CD4-positive, alpha-beta memory T cell (primary cell): Measurements from ENCODE around the gene NRG3. TPM values are rescaled to one million over a fixed set of nuclear protein-coding genes. Genes with fewer than 3 reads are reported as not detected.

Experiments used
- CTCF ChIA-PET: fragments of 350-600 bp; sonication (Branson Sonifier 250); formaldehyde crosslinking; loops from one replicate; lab custom pipeline; 2021; ENCODE audit warnings: inconsistent platforms; ENCODE audit not compliant: partially characterized antibody; lab: Charles Lee
- POLR2A ChIA-PET: fragments of 350-600 bp; sonication (Branson Sonifier 250); formaldehyde crosslinking; loops from one replicate; lab custom pipeline; 2021; ENCODE audit not compliant: partially characterized antibody; lab: Charles Lee
- DNase-seq, 5 donors: peaks; one replicate each; pipeline versions ENCODE4 v3.0.0 to v3.0.0-alpha.2; 2020 to 2022; ENCODE audit warnings: mixed read lengths in 1 of 5
- H3K27ac ChIP-seq: one replicate; pipeline ENCODE4 v1.7.0; 2013; ENCODE audit warnings: low read depth, low read length
- H3K27me3 ChIP-seq: 2 replicates; pipeline ENCODE4 v1.7.0; 2013; ENCODE audit warnings: mild to moderate bottlenecking, low read length, moderate library complexity; ENCODE audit not compliant: insufficient read depth
- H3K36me3 ChIP-seq: 2 replicates; pipeline ENCODE4 v1.7.0; 2013; ENCODE audit warnings: mild to moderate bottlenecking, low read length, moderate library complexity; ENCODE audit not compliant: insufficient read depth
- H3K4me1 ChIP-seq: 2 replicates; pipeline ENCODE4 v1.7.0; 2013; ENCODE audit warnings: mild to moderate bottlenecking, low read length, moderate library complexity; ENCODE audit not compliant: insufficient read depth
- H3K4me3 ChIP-seq, 2 donors: one replicate each; pipeline ENCODE4 v1.7.0; 2013; ENCODE audit warnings: low read length in 2 of 2, mild to moderate bottlenecking in 1 of 2
- H3K9me3 ChIP-seq, 2 donors: one replicate each; pipeline ENCODE4 v1.7.0; 2013; ENCODE audit warnings: low read length in 2 of 2, control low read depth in 1 of 2; ENCODE audit not compliant: control insufficient read depth in 1 of 2
- H3K27ac Mint-ChIP-seq, 7 donors: one replicate each; pipeline ENCODE4 v1.8.0; 2020 to 2021; ENCODE audit warnings: mixed read lengths in 7 of 7, mild to moderate bottlenecking in 6 of 7, inconsistent platforms in 3 of 7, moderate library complexity in 3 of 7
- H3K27me3 Mint-ChIP-seq, 2 donors: one replicate each; pipeline ENCODE4 v1.8.0; 2020 to 2021; ENCODE audit warnings: mixed read lengths in 2 of 2
- H3K36me3 Mint-ChIP-seq, 2 donors: one replicate each; pipeline ENCODE4 v1.8.0; 2020 to 2021; ENCODE audit warnings: mixed read lengths in 2 of 2, inconsistent platforms in 1 of 2, mild to moderate bottlenecking in 1 of 2
- H3K4me1 Mint-ChIP-seq, 4 donors: one replicate each; pipeline ENCODE4 v1.8.0; 2020 to 2021; ENCODE audit warnings: mixed read lengths in 4 of 4, mild to moderate bottlenecking in 1 of 4
- H3K4me3 Mint-ChIP-seq, 8 donors: one replicate each; pipeline ENCODE4 v1.8.0; 2020 to 2021; ENCODE audit warnings: mixed read lengths in 8 of 8, mild to moderate bottlenecking in 7 of 8, moderate library complexity in 6 of 8, inconsistent platforms in 3 of 8
- H3K9me3 Mint-ChIP-seq, 8 donors: one replicate each; pipeline ENCODE4 v1.8.0; 2020 to 2021; ENCODE audit warnings: mixed read lengths in 8 of 8, mild to moderate bottlenecking in 5 of 8, inconsistent platforms in 3 of 8, moderate library complexity in 1 of 8
- intact Hi-C: fragments of 100-400 bp; cut with micrococcal nuclease; formaldehyde crosslinking; loops from one replicate; pipeline ENCODE4 v1.15.1; 2023
- polyA plus RNA-seq, 2 donors: library from polyadenylated mRNA; unstranded; fragments of 300-500 nt; fragmentation: Illumina TruSeq; gene quantifications; one replicate each; pipeline ENCODE4 v1.2.3, GENCODE V29; 2021
- total RNA-seq, 2 experiments: library from RNA; stranded (reverse); gene quantifications; one replicate each; pipeline ENCODE4 v1.2.3, GENCODE V29; 2021

Gene NRG3
- total and polyA plus RNA-seq, 4 experiments from 2014 or later = not detected

DNA sequence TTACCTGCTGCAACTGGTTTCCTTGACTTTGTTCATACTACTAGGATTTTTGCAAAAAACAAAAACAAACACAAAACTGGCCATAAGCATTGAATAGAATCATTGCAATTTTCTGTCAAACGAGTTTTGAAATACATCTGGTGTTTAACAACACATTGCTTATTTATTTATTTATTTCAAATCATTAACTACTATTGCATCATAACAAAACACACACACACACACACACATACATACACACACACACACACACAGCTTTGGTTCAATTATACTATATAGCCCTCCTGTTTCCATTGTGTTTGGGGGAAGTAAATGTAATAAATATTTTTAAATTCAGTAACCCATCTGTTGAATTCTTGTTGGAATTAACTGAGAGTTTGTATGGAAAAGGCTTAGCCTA is 43.8 kb downstream of the NRG3 start:
- Histone ChIP-seq H3K27me3 (no peaks in the 10 kb centered on the region), H3K27ac (no peak overlapping the region), H3K9me3 (no peaks in the 10 kb centered on the region), H3K36me3 (no peaks in the 10 kb centered on the region), H3K4me1 (no peaks in the 10 kb centered on the region), H3K4me3 (no peak overlapping the region)
- Mint-ChIP-seq H3K9me3 (peaks cover 0 to 5% (median 1%) of the 10 kb centered on the region in 8 donors), H3K4me3 (no peak overlapping the region), H3K27ac (no peak overlapping the region), H3K4me1 (no peaks in the 10 kb centered on the region), H3K27me3 (no peaks in the 10 kb centered on the region), H3K36me3 (no peaks in the 10 kb centered on the region)
- intact Hi-C loops = no loop called here
- ChIA-PET CTCF (no interaction called here), POLR2A (no interaction called here)
- no peak for DNase-seq

DNA sequence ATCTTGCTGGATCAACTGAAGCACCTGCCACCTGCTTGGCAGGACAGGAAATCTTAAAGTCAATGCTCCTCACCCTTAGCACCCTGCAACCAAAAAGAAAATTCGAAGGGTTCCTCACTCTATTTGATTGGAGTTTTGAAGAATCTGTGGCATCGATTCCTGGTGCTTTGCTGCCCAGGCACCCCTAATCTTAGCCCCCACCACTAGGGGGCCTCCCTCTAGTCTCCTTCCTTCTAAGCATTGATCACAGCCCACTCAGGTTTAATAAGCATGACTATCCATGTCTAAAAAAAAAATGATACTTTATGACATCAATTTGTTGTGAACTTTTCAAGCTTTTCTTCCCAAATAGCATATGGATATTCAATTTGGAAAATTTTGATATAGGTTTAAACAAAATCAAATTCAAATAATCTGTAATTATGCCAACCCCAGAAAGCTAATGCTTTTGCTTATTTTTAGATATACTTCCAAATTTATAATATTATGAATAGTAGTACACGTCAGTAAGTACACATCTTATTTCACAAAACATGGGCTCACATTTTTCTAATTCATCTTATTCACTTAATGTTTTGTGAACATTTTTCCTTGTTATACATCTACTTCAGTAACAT is 45.3 kb downstream of the NRG3 start:
- H3K36me3 Mint-ChIP-seq = no peaks in the 10 kb centered on the region
- H3K27ac ChIP-seq = no peak overlapping the region
- no peaks in the 10 kb centered on the region for H3K4me1 Mint-ChIP-seq
- H3K9me3 Mint-ChIP-seq = peaks cover 0 to 8% (median 1%) of the 10 kb centered on the region in 8 donors
- H3K27me3 ChIP-seq = no peaks in the 10 kb centered on the region
- intact Hi-C loops = no loop called here
- H3K27ac Mint-ChIP-seq = no peak overlapping the region
- DNase-seq = no peak
- no peaks in the 10 kb centered on the region for H3K9me3 ChIP-seq
- H3K27me3 Mint-ChIP-seq = no peaks in the 10 kb centered on the region
- ChIA-PET CTCF (no interaction called here), POLR2A (no interaction called here)
- H3K4me3 ChIP-seq = no peak overlapping the region
- H3K4me3 Mint-ChIP-seq = no peak overlapping the region
- no peaks in the 10 kb centered on the region for H3K4me1 ChIP-seq
- no peaks in the 10 kb centered on the region for H3K36me3 ChIP-seq

DNA sequence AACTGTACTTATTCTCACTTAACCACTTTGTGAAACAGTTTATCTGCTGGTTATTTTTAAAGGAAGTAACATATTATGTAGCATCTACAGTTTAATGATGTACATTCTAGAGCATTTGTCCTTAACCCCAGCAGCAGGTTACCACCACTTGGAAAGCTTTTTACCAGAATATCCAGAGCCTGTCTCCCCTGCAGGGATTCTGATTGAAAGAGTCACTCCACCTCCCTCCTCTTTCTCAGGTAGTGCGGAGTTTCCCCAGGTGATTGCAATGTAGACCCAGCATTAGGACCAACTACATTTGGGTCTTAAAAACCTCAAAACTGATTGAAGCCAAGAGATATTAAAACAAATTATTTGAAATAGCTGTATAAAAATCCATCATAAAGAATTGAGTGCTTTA is 53.1 kb downstream of the NRG3 start:
- peaks cover 0 to 11% (median 1%) of the 10 kb centered on the region in 8 donors for H3K9me3 Mint-ChIP-seq
- Histone ChIP-seq H3K9me3 (no peaks in the 10 kb centered on the region), H3K4me1 (no peaks in the 10 kb centered on the region), H3K27ac (no peak overlapping the region), H3K27me3 (no peaks in the 10 kb centered on the region), H3K36me3 (no peaks in the 10 kb centered on the region), H3K4me3 (no peak overlapping the region)
- CTCF ChIA-PET = no interaction called here
- no peaks in the 10 kb centered on the region for H3K4me1 Mint-ChIP-seq
- no peaks in the 10 kb centered on the region for H3K27me3 Mint-ChIP-seq
- intact Hi-C loops = no loop called here
- DNase-seq = no peak
- H3K36me3 Mint-ChIP-seq = no peaks in the 10 kb centered on the region
- no peak overlapping the region for H3K27ac Mint-ChIP-seq
- POLR2A ChIA-PET = no interaction called here
- no peak overlapping the region for H3K4me3 Mint-ChIP-seq

DNA sequence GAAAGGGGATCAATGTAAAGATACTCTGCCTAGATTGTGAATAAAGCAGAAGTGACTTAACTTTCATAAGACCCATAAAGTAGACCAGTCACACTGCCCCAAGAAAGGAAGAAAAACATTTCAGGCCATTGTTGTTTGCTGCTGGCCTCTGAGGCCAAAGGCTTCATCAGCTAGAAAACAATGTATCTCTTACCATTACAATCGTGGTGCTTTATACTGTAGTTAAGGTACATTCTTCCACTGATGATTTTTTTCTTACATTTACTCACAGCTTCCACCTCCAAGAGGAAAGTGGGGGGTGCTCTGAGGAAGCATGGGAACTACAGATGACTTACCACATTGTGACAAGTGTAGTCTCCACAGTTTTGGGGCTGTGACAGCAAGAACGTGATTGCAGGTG is 68.6 kb downstream of the NRG3 start:
- Histone ChIP-seq H3K27ac (no peak overlapping the region), H3K4me3 (no peak overlapping the region), H3K9me3 (no peaks in the 10 kb centered on the region), H3K4me1 (no peaks in the 10 kb centered on the region), H3K27me3 (no peaks in the 10 kb centered on the region), H3K36me3 (no peaks in the 10 kb centered on the region)
- no peak overlapping the region for H3K27ac Mint-ChIP-seq
- peaks cover 0 to 15% (median 2%) of the 10 kb centered on the region in 8 donors for H3K9me3 Mint-ChIP-seq
- H3K36me3 Mint-ChIP-seq = no peaks in the 10 kb centered on the region
- H3K4me3 Mint-ChIP-seq = no peak overlapping the region
- intact Hi-C loops = no loop called here
- H3K27me3 Mint-ChIP-seq = no peaks in the 10 kb centered on the region
- DNase-seq = no peak
- ChIA-PET POLR2A (no interaction called here), CTCF (no interaction called here)
- no peaks in the 10 kb centered on the region for H3K4me1 Mint-ChIP-seq

DNA sequence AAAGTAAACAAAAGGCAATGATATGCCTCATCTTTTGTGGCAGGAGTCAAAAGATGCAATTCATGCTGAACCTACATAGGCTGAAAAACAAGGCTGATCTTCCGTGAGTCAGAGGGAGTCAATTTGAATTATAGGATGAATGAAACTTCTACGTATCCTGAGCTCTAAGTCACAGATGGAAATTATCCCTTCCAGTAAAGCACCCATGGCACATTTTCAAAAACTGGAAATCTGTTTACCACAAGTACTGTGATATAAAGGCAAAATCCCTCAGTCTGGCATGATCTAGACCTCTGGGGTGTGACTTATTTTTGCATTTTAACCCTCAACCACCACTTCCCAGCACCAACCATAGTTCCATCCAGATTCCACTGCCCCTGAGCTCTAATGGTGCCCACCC is 69.6 kb downstream of the NRG3 start:
- Mint-ChIP-seq H3K27me3 (no peaks in the 10 kb centered on the region), H3K4me3 (no peak overlapping the region), H3K27ac (no peak overlapping the region), H3K36me3 (no peaks in the 10 kb centered on the region), H3K9me3 (peaks cover 0 to 12% (median under 1%) of the 10 kb centered on the region in 8 donors), H3K4me1 (no peaks in the 10 kb centered on the region)
- POLR2A ChIA-PET = no interaction called here
- H3K4me1 ChIP-seq = no peaks in the 10 kb centered on the region
- no peaks in the 10 kb centered on the region for H3K9me3 ChIP-seq
- no peak for DNase-seq
- no peaks in the 10 kb centered on the region for H3K36me3 ChIP-seq
- intact Hi-C loops = no loop called here
- CTCF ChIA-PET = no interaction called here
- no peaks in the 10 kb centered on the region for H3K27me3 ChIP-seq
- H3K4me3 ChIP-seq = no peak overlapping the region
- H3K27ac ChIP-seq = no peak overlapping the region

DNA sequence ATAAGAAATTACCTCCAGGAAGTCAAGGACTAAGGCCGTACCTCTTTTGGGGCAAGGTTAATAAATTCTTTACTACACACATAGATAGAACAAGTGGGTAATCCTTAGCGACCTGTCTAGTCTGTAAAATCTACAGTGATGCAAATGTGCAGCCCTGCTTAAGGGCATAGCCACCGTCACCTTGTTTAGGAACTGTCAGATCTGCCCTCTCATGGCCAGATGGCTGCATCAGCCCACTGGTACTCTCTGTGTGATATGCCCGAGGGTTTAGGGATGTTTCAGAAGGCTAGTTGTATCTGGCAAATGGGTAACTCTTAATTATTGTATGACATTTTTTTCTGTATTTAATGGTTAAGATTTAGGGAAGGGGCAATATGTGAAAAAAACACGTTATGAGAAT is 74.3 kb downstream of the NRG3 start:
- Histone ChIP-seq H3K9me3 (no peaks in the 10 kb centered on the region), H3K36me3 (no peaks in the 10 kb centered on the region), H3K27me3 (no peaks in the 10 kb centered on the region), H3K4me3 (no peak overlapping the region), H3K27ac (no peak overlapping the region), H3K4me1 (no peaks in the 10 kb centered on the region)
- Mint-ChIP-seq H3K27me3 (no peaks in the 10 kb centered on the region), H3K27ac (no peak overlapping the region), H3K36me3 (no peaks in the 10 kb centered on the region), H3K4me1 (no peaks in the 10 kb centered on the region), H3K9me3 (peaks cover 0 to 10% (median 1%) of the 10 kb centered on the region in 8 donors), H3K4me3 (no peak overlapping the region)
- intact Hi-C loops = no loop called here
- no peak for DNase-seq
- CTCF ChIA-PET = no interaction called here
- POLR2A ChIA-PET = no interaction called here

DNA sequence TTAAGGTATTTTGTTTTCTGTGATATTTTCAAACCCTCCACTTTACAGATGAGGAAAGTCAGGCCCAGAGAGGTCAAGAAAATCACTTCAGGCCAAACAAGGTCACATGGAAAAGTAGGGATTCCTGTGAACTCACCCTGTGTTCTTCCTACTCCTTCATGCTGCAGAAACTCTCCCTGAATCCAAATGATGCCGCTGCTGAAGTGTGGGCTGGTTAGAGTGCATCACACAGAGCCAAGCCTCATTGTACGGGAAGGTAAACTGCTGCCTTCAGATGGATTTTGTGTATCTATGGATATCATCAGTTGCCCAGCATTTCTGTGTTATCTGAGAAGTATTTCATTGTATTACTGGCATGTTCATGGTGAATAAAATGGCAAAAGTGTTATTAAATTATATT is 75.4 kb downstream of the NRG3 start:
- Histone ChIP-seq H3K9me3 (no peaks in the 10 kb centered on the region), H3K27me3 (no peaks in the 10 kb centered on the region), H3K36me3 (no peaks in the 10 kb centered on the region), H3K27ac (no peak overlapping the region), H3K4me1 (no peaks in the 10 kb centered on the region), H3K4me3 (no peak overlapping the region)
- intact Hi-C loops = no loop called here
- DNase-seq = no peak
- H3K9me3 Mint-ChIP-seq = peaks cover 0 to 10% (median 1%) of the 10 kb centered on the region in 8 donors
- no peak overlapping the region for H3K4me3 Mint-ChIP-seq
- H3K36me3 Mint-ChIP-seq = no peaks in the 10 kb centered on the region
- no peaks in the 10 kb centered on the region for H3K27me3 Mint-ChIP-seq
- CTCF ChIA-PET = no interaction called here
- H3K27ac Mint-ChIP-seq = no peak overlapping the region
- POLR2A ChIA-PET = no interaction called here
- no peaks in the 10 kb centered on the region for H3K4me1 Mint-ChIP-seq

DNA sequence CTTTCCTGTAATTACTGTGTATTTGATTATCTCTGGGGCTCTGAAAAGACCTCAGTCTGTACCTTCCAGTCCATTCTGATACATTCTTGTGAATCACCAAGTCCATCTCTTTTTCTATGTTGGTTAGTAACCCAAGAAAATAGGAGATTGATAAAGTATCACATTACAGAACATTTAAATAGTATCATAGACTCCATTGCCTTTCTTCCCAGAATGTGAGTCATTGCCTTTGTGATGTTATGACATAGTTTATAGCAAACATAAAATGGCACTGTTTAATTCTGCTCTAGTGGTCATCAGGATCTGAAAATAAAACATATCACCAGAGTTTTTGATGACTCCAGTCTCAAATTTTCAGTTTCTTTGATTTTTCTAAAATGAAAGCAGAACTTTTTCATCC is 78.4 kb downstream of the NRG3 start:
- H3K4me1 ChIP-seq = no peaks in the 10 kb centered on the region
- Mint-ChIP-seq H3K4me1 (no peaks in the 10 kb centered on the region), H3K9me3 (peaks cover 0 to 10% (median 0%) of the 10 kb centered on the region in 8 donors), H3K36me3 (no peaks in the 10 kb centered on the region), H3K27ac (no peak overlapping the region), H3K27me3 (no peaks in the 10 kb centered on the region), H3K4me3 (no peak overlapping the region)
- H3K36me3 ChIP-seq = no peaks in the 10 kb centered on the region
- POLR2A ChIA-PET = no interaction called here
- no peak for DNase-seq
- CTCF ChIA-PET = no interaction called here
- no peak overlapping the region for H3K27ac ChIP-seq
- intact Hi-C loops = no loop called here
- H3K9me3 ChIP-seq = no peaks in the 10 kb centered on the region
- H3K4me3 ChIP-seq = no peak overlapping the region
- H3K27me3 ChIP-seq = no peaks in the 10 kb centered on the region
